ENCODE results near the gene COL18A1.
"Not testable (repeated sequence)": the region's sequence is repeated elsewhere in the genome, so short reads cannot be mapped to it uniquely, and the experiment has no call there.

Gene COL18A1

GRCh38 chr21:45528981-45529784, 124.2 kb downstream of the COL18A1 start:
- Histone ChIP-seq H3F3A (ENCODE audit: low read depth) (no peaks in the 10 kb centered on the region), H4K20me1 (ENCODE audit: insufficient read depth, low read length, poor library complexity, severe bottlenecking) (no peaks in the 10 kb centered on the region), H2AFZ (ENCODE audit: low read length) (no peak overlapping the region), H3K9me3 (ENCODE audit: insufficient read depth, low read depth, low read length) (no peaks in the 10 kb centered on the region), H3K79me2 (ENCODE audit: insufficient read depth, low read length) (peaks cover 11% of the 10 kb centered on the region; the same call in 1 of the 2 replicates), H3K4me2 (ENCODE audit: low read depth, low read length, poor library complexity, severe bottlenecking) (no peak overlapping the region), H3K9ac (ENCODE audit: low read depth, low read length, poor library complexity, severe bottlenecking) (no peak overlapping the region), H3K4me3 (ENCODE audit: low read length, poor library complexity, severe bottlenecking) (no peak overlapping the region), H3K9me2 (replicated peaks; ENCODE audit: low read depth, low read length) (no peaks in the 10 kb centered on the region), H3K27me3 (ENCODE audit: insufficient read depth, low read length, poor library complexity, severe bottlenecking) (no peaks in the 10 kb centered on the region), H3K36me3 (ENCODE audit: insufficient read depth, low read length) (peaks cover 52% of the 10 kb centered on the region; the same call in 1 of the 2 replicates), H3K4me1 (ENCODE audit: insufficient read depth, low read length, poor library complexity, severe bottlenecking) (peaks cover 6% of the 10 kb centered on the region)
- TF ChIP-seq EZH2phosphoT487 (IDR thresholded peaks at IDR 0.05; ENCODE audit: borderline replicate concordance): no peak
- no peak for TF ChIP-seq CTCF (conservative IDR thresholded peaks at IDR 0.05; ENCODE audit: low read length)

GRCh38 chr21:45529785-45530422, 124.9 kb downstream of the COL18A1 start:
- H3F3A ChIP-seq (ENCODE audit: low read depth): no peaks in the 10 kb centered on the region
- no peak overlapping the region for H3K9ac ChIP-seq (ENCODE audit: low read depth, low read length, poor library complexity, severe bottlenecking)
- TF ChIP-seq CTCF (conservative IDR thresholded peaks at IDR 0.05; ENCODE audit: low read length) (no peak), EZH2phosphoT487 (IDR thresholded peaks at IDR 0.05; ENCODE audit: borderline replicate concordance) (no peak)
- no peak overlapping the region for H3K4me2 ChIP-seq (ENCODE audit: low read depth, low read length, poor library complexity, severe bottlenecking)
- no peaks in the 10 kb centered on the region for H4K20me1 ChIP-seq (ENCODE audit: insufficient read depth, low read length, poor library complexity, severe bottlenecking)
- H3K79me2 ChIP-seq (ENCODE audit: insufficient read depth, low read length): peaks cover 18% of the 10 kb centered on the region; the same call in 1 of the 2 replicates
- no peaks in the 10 kb centered on the region for H3K9me3 ChIP-seq (ENCODE audit: insufficient read depth, low read depth, low read length)
- peaks cover 6% of the 10 kb centered on the region for H3K4me1 ChIP-seq (ENCODE audit: insufficient read depth, low read length, poor library complexity, severe bottlenecking)
- no peak overlapping the region for H2AFZ ChIP-seq (ENCODE audit: low read length)
- no peaks in the 10 kb centered on the region for H3K9me2 ChIP-seq (replicated peaks; ENCODE audit: low read depth, low read length)
- H3K4me3 ChIP-seq (ENCODE audit: low read length, poor library complexity, severe bottlenecking): no peak overlapping the region
- H3K36me3 ChIP-seq (ENCODE audit: insufficient read depth, low read length): peaks cover 48% of the 10 kb centered on the region; the same call in 1 of the 2 replicates
- no peaks in the 10 kb centered on the region for H3K27me3 ChIP-seq (ENCODE audit: insufficient read depth, low read length, poor library complexity, severe bottlenecking)

- no peak overlapping the region for H2AFZ ChIP-seq (ENCODE audit: low read length)
- H3K36me3 ChIP-seq (ENCODE audit: insufficient read depth, low read length): peaks cover 42% of the 10 kb centered on the region; the same call in 1 of the 2 replicates
- TF ChIP-seq EZH2phosphoT487 (IDR thresholded peaks at IDR 0.05; ENCODE audit: borderline replicate concordance) (no peak), CTCF (conservative IDR thresholded peaks at IDR 0.05; ENCODE audit: low read length) (no peak)
- H3K9me3 ChIP-seq (ENCODE audit: insufficient read depth, low read depth, low read length): no peaks in the 10 kb centered on the region
- no peak overlapping the region for H3K4me2 ChIP-seq (ENCODE audit: low read depth, low read length, poor library complexity, severe bottlenecking)
- no peak overlapping the region for H3K4me3 ChIP-seq (ENCODE audit: low read length, poor library complexity, severe bottlenecking)
- H3K9me2 ChIP-seq (replicated peaks; ENCODE audit: low read depth, low read length): no peaks in the 10 kb centered on the region
- no peaks in the 10 kb centered on the region for H3K27me3 ChIP-seq (ENCODE audit: insufficient read depth, low read length, poor library complexity, severe bottlenecking)
- H3K4me1 ChIP-seq (ENCODE audit: insufficient read depth, low read length, poor library complexity, severe bottlenecking): peaks cover 6% of the 10 kb centered on the region
- no peak overlapping the region for H3K9ac ChIP-seq (ENCODE audit: low read depth, low read length, poor library complexity, severe bottlenecking)
- H3F3A ChIP-seq (ENCODE audit: low read depth): no peaks in the 10 kb centered on the region
- H3K79me2 ChIP-seq (ENCODE audit: insufficient read depth, low read length): peaks cover 24% of the 10 kb centered on the region; the same call in 1 of the 2 replicates
- H4K20me1 ChIP-seq (ENCODE audit: insufficient read depth, low read length, poor library complexity, severe bottlenecking): no peaks in the 10 kb centered on the region
These were observed 125.6 kb downstream of the COL18A1 start for GRCh38 chr21:45530423-45531113.

- H3K4me2 ChIP-seq (ENCODE audit: low read depth, low read length, poor library complexity, severe bottlenecking); H2AFZ ChIP-seq (ENCODE audit: low read length); H4K20me1 ChIP-seq (ENCODE audit: insufficient read depth, low read length, poor library complexity, severe bottlenecking); H3F3A ChIP-seq (ENCODE audit: low read depth); H3K4me3 ChIP-seq (ENCODE audit: low read length, poor library complexity, severe bottlenecking); H3K27me3 ChIP-seq (ENCODE audit: insufficient read depth, low read length, poor library complexity, severe bottlenecking); H3K9ac ChIP-seq (ENCODE audit: low read depth, low read length, poor library complexity, severe bottlenecking); H3K4me1 ChIP-seq (ENCODE audit: insufficient read depth, low read length, poor library complexity, severe bottlenecking); H3K9me2 ChIP-seq (replicated peaks; ENCODE audit: low read depth, low read length); H3K9me3 ChIP-seq (ENCODE audit: insufficient read depth, low read depth, low read length): not testable (repeated sequence)
- peaks cover 40% of the 10 kb centered on the region; the same call in 1 of the 2 replicates for H3K36me3 ChIP-seq (ENCODE audit: insufficient read depth, low read length)
- H3K79me2 ChIP-seq (ENCODE audit: insufficient read depth, low read length): peaks cover 29% of the 10 kb centered on the region; the same call in 1 of the 2 replicates
These were observed 126.1 kb downstream of the COL18A1 start for GRCh38 chr21:45531114-45531392.

Measured in Loucy (cell line).